Endothelial cell of umbilical vein (primary cell): Measurements from ENCODE around the gene NODAL. TPM values are rescaled to one million over a fixed set of nuclear protein-coding genes. Genes with fewer than 3 reads are reported as not detected.

ENCODE experiments used
- BruUV-seq: library from RNA; stranded (reverse); fragments of 400-500 nt; replicated peaks from 2 replicates; lab custom pipeline; 2021; lab: Mats Ljungman, UMichigan
- CTCF ChIA-PET: fragments of 300-600, 350-600 bp; sonication (Branson Sonifier 250); formaldehyde crosslinking; loops from one replicate; lab custom pipeline; 2021; ENCODE audit warnings: antibody characterized with exemption, inconsistent platforms; lab: Charles Lee
- POLR2A ChIA-PET: fragments of 300-600, 350-600 bp; sonication (Branson Sonifier 250); formaldehyde crosslinking; loops from one replicate; lab custom pipeline; 2021; ENCODE audit warnings: antibody characterized with exemption, inconsistent platforms; lab: Charles Lee
- DNase-seq: peaks from one replicate; pipeline ENCODE4 v3.0.0-alpha.2; 2011; ENCODE audit warnings: low read depth, low spot score
- FAIRE-seq: peaks from 2 replicates; lab custom pipeline; 2011; peaks lifted over from hg19 to GRCh38; lab: Jason Lieb, UNC
- H2AFZ ChIP-seq: 2 replicates; pipeline ENCODE4 v1.6.0; 2012; ENCODE audit warnings: low read depth, low read length, control low read depth, inconsistent platforms
- H3K27ac ChIP-seq: 2 replicates; pipeline ENCODE4 v1.5.1; 2011; ENCODE audit warnings: low read depth, mild to moderate bottlenecking, control low read depth, low read length, moderate library complexity; ENCODE audit not compliant: insufficient read depth
- H3K27me3 ChIP-seq, 2 experiments: 2 replicates each; pipeline versions ENCODE4 v1.6.0 to v1.6.1; 2011; ENCODE audit warnings: low read length in 2 of 2, mixed read lengths in 1 of 2; ENCODE audit not compliant: control insufficient read depth in 2 of 2, insufficient read depth in 2 of 2
- H3K36me3 ChIP-seq, 2 experiments: 2 replicates in 1 of 2; 3 replicates in 1 of 2; pipeline ENCODE4 v1.5.1; 2011; ENCODE audit warnings: low read length in 2 of 2, mild to moderate bottlenecking in 1 of 2, moderate library complexity in 1 of 2; ENCODE audit not compliant: control insufficient read depth in 2 of 2, insufficient read depth in 2 of 2; ENCODE audit errors: extremely low read depth in 1 of 2
- H3K4me1 ChIP-seq: 3 replicates; pipeline ENCODE4 v1.5.1; 2011; ENCODE audit warnings: mild to moderate bottlenecking, low read length; ENCODE audit not compliant: control insufficient read depth, insufficient read depth; ENCODE audit errors: extremely low read depth
- H3K4me2 ChIP-seq: 2 replicates; pipeline ENCODE4 v1.6.1; 2011; ENCODE audit warnings: low read length, control low read depth, mixed read lengths; ENCODE audit not compliant: insufficient read depth
- H3K4me3 ChIP-seq, 3 experiments: fragments of 200-600 bp in 1 of 3; sonication (generic), shearing (Covaris generic) in 1 of 3; replicated peaks in 1 of 3; 2 replicates each; pipeline ENCODE4 v1.5.1; 2011 to 2016; ENCODE audit warnings: control low read depth in 3 of 3, low read length in 3 of 3, mild to moderate bottlenecking in 2 of 3, inconsistent platforms in 1 of 3, low read depth in 1 of 3, moderate library complexity in 1 of 3; ENCODE audit not compliant: insufficient read depth in 1 of 3
- H3K79me2 ChIP-seq: 2 replicates; pipeline ENCODE4 v1.6.0; 2012; ENCODE audit warnings: low read length, inconsistent platforms; ENCODE audit not compliant: control insufficient read depth, insufficient read depth
- H3K9ac ChIP-seq: replicated peaks from 2 replicates; pipeline ENCODE3; 2011; ENCODE audit warnings: low read length, control low read depth; ENCODE audit not compliant: insufficient read depth; ENCODE audit errors: extremely low read depth
- H3K9me1 ChIP-seq: replicated peaks from 3 replicates; pipeline ENCODE4 v1.6.0; 2011; ENCODE audit warnings: mild to moderate bottlenecking, low read length; ENCODE audit not compliant: control insufficient read depth, insufficient read depth; ENCODE audit errors: extremely low read depth
- H3K9me3 ChIP-seq: replicated peaks from 2 replicates; pipeline ENCODE4 v1.5.1; 2012; ENCODE audit warnings: low read length, inconsistent platforms; ENCODE audit not compliant: control insufficient read depth, insufficient read depth
- H4K20me1 ChIP-seq: replicated peaks from 2 replicates; pipeline ENCODE3; 2011; ENCODE audit warnings: mild to moderate bottlenecking, low read length; ENCODE audit not compliant: control insufficient read depth, insufficient read depth; ENCODE audit errors: extremely low read depth
- EZH2 ChIP-seq: IDR thresholded peaks from 2 replicates; pipeline ENCODE4 v1.6.1; 2012; ENCODE audit warnings: borderline replicate concordance, low read depth, mild to moderate bottlenecking, moderate library complexity, low read length, inconsistent platforms; ENCODE audit not compliant: severe bottlenecking
- FOS ChIP-seq: IDR thresholded peaks from 2 replicates; pipeline ENCODE4 v1.6.1; 2011; ENCODE audit warnings: mild to moderate bottlenecking, low read length, moderate library complexity, borderline replicate concordance; ENCODE audit not compliant: insufficient read depth
- GATA2 ChIP-seq: IDR thresholded peaks from 2 replicates; pipeline ENCODE4 v1.7.0; 2011; ENCODE audit warnings: low read depth, mild to moderate bottlenecking, moderate library complexity, mixed read lengths, low read length; ENCODE audit not compliant: insufficient read length, insufficient read depth
- JUN ChIP-seq: IDR thresholded peaks from 2 replicates; pipeline ENCODE4 v1.6.1; 2011; ENCODE audit warnings: borderline replicate concordance, low read depth; ENCODE audit not compliant: insufficient read length, insufficient read depth
- MAX ChIP-seq: IDR thresholded peaks from 2 replicates; pipeline ENCODE4 v1.6.1; 2011; ENCODE audit not compliant: insufficient read depth, insufficient read length
- MYC ChIP-seq: IDR thresholded peaks from one replicate; pipeline ENCODE4 v1.6.1; 2011; ENCODE audit warnings: mild to moderate bottlenecking, low read depth, low read length
- POLR2A ChIP-seq: IDR thresholded peaks from 2 replicates; pipeline ENCODE4 v1.6.1; 2012; ENCODE audit warnings: low read depth, mild to moderate bottlenecking, control low read depth, low read length
- POLR2AphosphoS5 ChIP-seq: IDR thresholded peaks from 2 replicates; pipeline ENCODE4 v1.6.1; 2012; ENCODE audit warnings: low read depth, mild to moderate bottlenecking, control low read depth, low read length, moderate library complexity; ENCODE audit not compliant: insufficient read depth
- dilution Hi-C: fragments of 300-500 bp; cut with MboI; formaldehyde crosslinking; loops from one replicate; pipeline ENCODE4 v1.15.0; 2019; ENCODE audit warnings: low sequenced_read_pairs; ENCODE audit not compliant: extremely low pct_ligation_motif_present
- intact Hi-C: fragments of 100-400 bp; cut with micrococcal nuclease; formaldehyde crosslinking; loops from one replicate; pipeline ENCODE4 v1.10.0; 2022
- polyA plus RNA-seq, 4 experiments: library from polyadenylated mRNA; depleted of rRNA in 3 of 4; stranded (reverse) in 3 of 4; unstranded in 1 of 4; fragments of >200 nt; gene quantifications; 2 replicates each; pipeline versions ENCODE4 v1.2.1 to v1.2.3, GENCODE V29; 2011 to 2012; ENCODE audit warnings: missing spikeins in 1 of 4
- total RNA-seq: library from RNA; stranded (reverse); gene quantifications from 2 replicates; pipeline ENCODE4 v1.2.3, GENCODE V29; 2021
- TF ChIP-seq, protein P1 (sequence below), 2 donors: IDR thresholded peaks; 1 replicate in 1 of 2; 2 replicates in 1 of 2; pipeline ENCODE4 v1.5.1; 2011; ENCODE audit warnings: low read length in 2 of 2, mild to moderate bottlenecking in 2 of 2, moderate library complexity in 2 of 2, control low read depth in 1 of 2, inconsistent platforms in 1 of 2, low read depth in 1 of 2; ENCODE audit not compliant: insufficient read depth in 1 of 2; ENCODE audit errors: extremely low read depth in 1 of 2

Gene NODAL
- total and polyA plus RNA-seq, 2 donors (not counting 3 experiments of a cell fraction or from before 2014, with no cell fraction given), result not detected

DNA sequence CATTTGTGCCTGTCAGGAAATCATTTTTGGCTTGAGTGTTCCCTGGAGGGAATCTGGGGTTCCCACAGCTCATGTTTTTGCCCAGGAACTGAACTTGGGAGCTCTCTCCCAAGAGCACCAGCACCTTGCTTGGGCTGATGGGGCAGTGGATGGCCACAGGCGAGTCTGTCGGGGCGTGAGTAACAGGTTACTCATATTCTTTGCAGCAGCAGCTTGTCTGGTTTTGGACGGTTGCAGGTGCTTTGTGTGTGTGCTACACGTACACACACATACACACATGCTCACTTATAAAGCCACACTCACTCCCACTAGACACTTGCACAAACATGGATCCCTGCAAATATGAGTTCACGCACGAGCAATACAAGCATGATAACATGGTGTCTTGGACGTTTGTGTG is 34.2 kb upstream of the NODAL start:
- Histone ChIP-seq H3K79me2 (no peaks in the 10 kb centered on the region), H3K27me3 (peaks cover 0 to 4% of the 10 kb centered on the region in 2 experiments), H3K4me1 (peaks cover 27% of the 10 kb centered on the region), H3K4me3 (no peak overlapping the region), H3K4me2 (no peak overlapping the region), H3K9ac (no peak overlapping the region), H3K27ac (no peak overlapping the region), H4K20me1 (no peaks in the 10 kb centered on the region), H2AFZ (no peak overlapping the region), H3K9me3 (no peaks in the 10 kb centered on the region), H3K9me1 (no peaks in the 10 kb centered on the region), H3K36me3 (no peaks in the 10 kb centered on the region)
- intact Hi-C loops (no loop called here), dilution Hi-C loops (no loop called here)
- CTCF ChIA-PET, result interaction anchor here (0.9 to 2.9 kb wide), 2 partner anchors 15 to 24 kb away, joined by 3 to 16 read pairs; no protein-coding TSS in a partner anchor
- BruUV-seq, result no TSS peak
- DNase-seq (no peak), FAIRE-seq (no peak)
- TF ChIP-seq POLR2AphosphoS5, result no peak
- TF ChIP-seq FOS, result no peak
- no peak for TF ChIP-seq MYC
- TF ChIP-seq EZH2, result no peak
- TF ChIP-seq GATA2, result no peak
- no peak for TF ChIP-seq JUN
- TF ChIP-seq MAX, result no peak
- no peak for TF ChIP-seq POLR2A
- TF ChIP-seq, protein P1, sequence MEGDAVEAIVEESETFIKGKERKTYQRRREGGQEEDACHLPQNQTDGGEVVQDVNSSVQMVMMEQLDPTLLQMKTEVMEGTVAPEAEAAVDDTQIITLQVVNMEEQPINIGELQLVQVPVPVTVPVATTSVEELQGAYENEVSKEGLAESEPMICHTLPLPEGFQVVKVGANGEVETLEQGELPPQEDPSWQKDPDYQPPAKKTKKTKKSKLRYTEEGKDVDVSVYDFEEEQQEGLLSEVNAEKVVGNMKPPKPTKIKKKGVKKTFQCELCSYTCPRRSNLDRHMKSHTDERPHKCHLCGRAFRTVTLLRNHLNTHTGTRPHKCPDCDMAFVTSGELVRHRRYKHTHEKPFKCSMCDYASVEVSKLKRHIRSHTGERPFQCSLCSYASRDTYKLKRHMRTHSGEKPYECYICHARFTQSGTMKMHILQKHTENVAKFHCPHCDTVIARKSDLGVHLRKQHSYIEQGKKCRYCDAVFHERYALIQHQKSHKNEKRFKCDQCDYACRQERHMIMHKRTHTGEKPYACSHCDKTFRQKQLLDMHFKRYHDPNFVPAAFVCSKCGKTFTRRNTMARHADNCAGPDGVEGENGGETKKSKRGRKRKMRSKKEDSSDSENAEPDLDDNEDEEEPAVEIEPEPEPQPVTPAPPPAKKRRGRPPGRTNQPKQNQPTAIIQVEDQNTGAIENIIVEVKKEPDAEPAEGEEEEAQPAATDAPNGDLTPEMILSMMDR (IDR thresholded peaks at IDR 0.05; ENCODE audit: extremely low read depth in 1 of 2, insufficient read depth in 1 of 2, low read depth in 1 of 2, low read length in 2 of 2), result no peak
- POLR2A ChIA-PET, result no interaction called here
